PC-3 (cell line): ENCODE measurements around the gene SUGCT. TPM values are rescaled to one million over a fixed set of nuclear protein-coding genes. Genes with fewer than 3 reads are reported as not detected.

Source experiments
- ATAC-seq: fragments of 200-7000 bp; cut with Tn5 transposase; 2 replicates; pipeline ENCODE4 v1.9.1; 2020; ENCODE audit warnings: mild to moderate bottlenecking, moderate library complexity
- BruUV-seq: library from RNA; stranded (reverse); fragments of 400-500 nt; replicated peaks from 2 replicates; lab custom pipeline; 2021; lab: Mats Ljungman, UMichigan
- CTCF ChIA-PET: fragments of 300-600 bp; sonication (Branson Sonifier 250); formaldehyde crosslinking; loops from one replicate; lab custom pipeline; 2022; ENCODE audit warnings: antibody characterized with exemption; lab: Charles Lee
- POLR2A ChIA-PET: fragments of 300-600 bp; sonication (Branson Sonifier 250); formaldehyde crosslinking; loops from one replicate; lab custom pipeline; 2022; ENCODE audit warnings: antibody characterized with exemption; ENCODE audit not compliant: unreplicated experiment; lab: Charles Lee
- DNase-seq: peaks from one replicate; pipeline ENCODE4 v3.0.0-alpha.2; 2015
- H2AFZ ChIP-seq: fragments of 300-600 bp; sonication (generic); 2 replicates; pipeline ENCODE4 v1.6.0; 2016; ENCODE audit warnings: antibody characterized with exemption, low read length
- H3F3A ChIP-seq: fragments of 300-600 bp; sonication (generic); one replicate; pipeline ENCODE4 v1.6.0; 2017; ENCODE audit warnings: antibody characterized with exemption, low read length, control low read depth, mild to moderate bottlenecking; ENCODE audit not compliant: unreplicated experiment
- H3K27ac ChIP-seq: fragments of 300-600 bp; sonication (generic); 2 replicates; pipeline ENCODE4 v1.5.1; 2016; ENCODE audit warnings: mild to moderate bottlenecking, low read length
- H3K27me3 ChIP-seq: fragments of 300-600 bp; sonication (generic); 2 replicates; pipeline ENCODE4 v1.6.1; 2016; ENCODE audit warnings: low read length, mixed read lengths
- H3K36me3 ChIP-seq: fragments of 300-600 bp; sonication (generic); 2 replicates; pipeline ENCODE4 v1.6.1; 2016; ENCODE audit warnings: low read depth, mixed run types, low read length, mixed read lengths
- H3K4me1 ChIP-seq: fragments of 300-600 bp; sonication (generic); 2 replicates; pipeline ENCODE4 v1.5.1; 2016; ENCODE audit warnings: low read length; ENCODE audit not compliant: insufficient read depth
- H3K4me2 ChIP-seq: fragments of 300-600 bp; sonication (generic); 2 replicates; pipeline ENCODE4 v1.6.0; 2016; ENCODE audit warnings: low read length
- H3K4me3 ChIP-seq: fragments of 300-600 bp; sonication (generic); 2 replicates; pipeline ENCODE4 v1.5.1; 2016; ENCODE audit warnings: mild to moderate bottlenecking, low read length, mixed read lengths
- H3K79me2 ChIP-seq: fragments of 300-600 bp; sonication (generic); 2 replicates; pipeline ENCODE4 v1.6.1; 2017; ENCODE audit warnings: low read length, mixed read lengths
- H3K9ac ChIP-seq: fragments of 300-600 bp; sonication (generic); 2 replicates; pipeline ENCODE4 v1.6.0; 2016; ENCODE audit warnings: mild to moderate bottlenecking, low read length
- H3K9me2 ChIP-seq: fragments of 300-600 bp; sonication (generic); replicated peaks from 2 replicates; pipeline ENCODE4 v1.6.1; 2016; ENCODE audit warnings: mixed run types, low read length, mixed read lengths
- H3K9me3 ChIP-seq: fragments of 300-600 bp; sonication (generic); 2 replicates; pipeline ENCODE4 v1.6.1; 2016; ENCODE audit warnings: low read length, mixed read lengths
- H4K20me1 ChIP-seq: fragments of 300-600 bp; sonication (generic); 2 replicates; pipeline ENCODE4 v1.6.1; 2016; ENCODE audit warnings: low read length, mixed read lengths
- CTCF ChIP-seq: fragments of 300-600 bp; sonication (generic); conservative IDR thresholded peaks from 2 replicates; pipeline ENCODE4 v1.5.1; 2017; ENCODE audit warnings: antibody characterized with exemption, low read depth, mild to moderate bottlenecking, low read length
- EZH2 ChIP-seq: fragments of 300-600 bp; sonication (generic); IDR thresholded peaks from one replicate; pipeline ENCODE4 v1.6.1; 2017; ENCODE audit warnings: antibody characterized with exemption, mild to moderate bottlenecking, low read length; ENCODE audit not compliant: unreplicated experiment
- EZH2phosphoT487 ChIP-seq: fragments of 300-600 bp; sonication (generic); IDR thresholded peaks from 2 replicates; pipeline ENCODE4 v1.6.1; 2018; ENCODE audit warnings: mild to moderate bottlenecking, antibody characterized with exemption, low read length, borderline replicate concordance
- intact Hi-C: fragments of 100-400 bp; cut with micrococcal nuclease; formaldehyde crosslinking; loops from 2 replicates; pipeline ENCODE4 v1.9.0; 2023
- total RNA-seq: library from RNA; depleted of rRNA; stranded (reverse); fragments of >200 nt; gene quantifications from 2 replicates; pipeline ENCODE4 v1.2.3, GENCODE V29; 2014

SUGCT gene
- total RNA-seq, 1 experiment from 2014 or later: 2.9 TPM

DNA sequence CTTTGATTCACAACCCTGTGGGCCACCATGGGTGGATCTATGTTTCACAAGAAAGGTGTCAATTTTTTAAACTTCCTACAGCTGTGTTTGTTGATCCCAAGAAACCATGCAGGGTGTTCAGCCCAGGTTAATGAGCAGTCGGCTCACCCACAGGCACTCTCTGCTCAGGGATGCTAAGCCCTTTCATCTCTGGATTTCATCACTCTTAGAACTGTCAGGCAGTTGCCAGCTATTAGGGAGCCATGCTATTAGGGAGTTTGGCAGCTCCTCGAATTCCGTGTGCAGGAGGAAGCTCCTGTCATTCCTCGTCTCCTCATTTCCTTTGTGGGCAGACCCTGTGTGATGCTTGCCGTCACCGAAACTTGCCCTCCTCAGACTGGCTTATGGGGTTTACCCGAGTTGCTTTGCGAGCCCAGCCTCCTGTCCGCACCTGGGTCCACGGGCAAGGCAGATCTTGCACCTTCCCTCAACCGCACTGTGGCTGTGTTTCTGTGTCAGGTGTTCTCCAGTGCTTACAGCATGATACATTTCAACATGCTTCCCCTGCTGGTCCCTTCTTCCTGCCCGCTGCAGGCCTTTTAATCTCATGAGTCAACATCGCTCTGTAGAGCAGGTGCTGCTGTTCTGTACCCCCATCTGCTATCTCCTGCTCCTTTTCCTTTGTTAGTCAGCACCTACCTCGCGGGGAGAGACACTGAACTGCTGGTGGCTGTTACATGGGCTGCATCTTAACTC, 509.8 kb downstream of the SUGCT start:
- H4K20me1 ChIP-seq: no peaks in the 10 kb centered on the region
- no peak for DNase-seq
- H3K9me2 ChIP-seq: no peaks in the 10 kb centered on the region
- H3K4me3 ChIP-seq: no peak overlapping the region
- ChIA-PET CTCF (no interaction called here), POLR2A (no interaction called here)
- H3F3A ChIP-seq: no peaks in the 10 kb centered on the region
- H3K36me3 ChIP-seq: no peaks in the 10 kb centered on the region
- H3K27me3 ChIP-seq: no peaks in the 10 kb centered on the region
- intact Hi-C loops: no loop called here
- no peaks in the 10 kb centered on the region for H3K9me3 ChIP-seq
- ATAC-seq: no peak
- no peak overlapping the region for H3K4me2 ChIP-seq
- H2AFZ ChIP-seq: no peak overlapping the region
- H3K79me2 ChIP-seq: no peaks in the 10 kb centered on the region
- TF ChIP-seq CTCF (no peak), EZH2 (no peak), EZH2phosphoT487 (no peak)
- no peak overlapping the region for H3K27ac ChIP-seq
- no peaks in the 10 kb centered on the region for H3K4me1 ChIP-seq
- H3K9ac ChIP-seq: no peak overlapping the region
- BruUV-seq: no TSS peak

- Histone ChIP-seq H3K9me2 (no peaks in the 10 kb centered on the region), H2AFZ (no peak overlapping the region), H3K4me3 (no peak overlapping the region), H3K36me3 (no peaks in the 10 kb centered on the region), H3F3A (no peaks in the 10 kb centered on the region), H3K27ac (no peak overlapping the region), H3K9me3 (no peaks in the 10 kb centered on the region), H4K20me1 (no peaks in the 10 kb centered on the region), H3K9ac (no peak overlapping the region), H3K4me1 (no peaks in the 10 kb centered on the region), H3K27me3 (no peaks in the 10 kb centered on the region), H3K4me2 (no peak overlapping the region), H3K79me2 (no peaks in the 10 kb centered on the region)
- ChIA-PET CTCF (no interaction called here), POLR2A (no interaction called here)
- no peak for DNase-seq
- intact Hi-C loops: no loop called here
- no peak for ATAC-seq
- TF ChIP-seq CTCF (no peak), EZH2 (no peak), EZH2phosphoT487 (no peak)
- BruUV-seq: no TSS peak
Observed at GRCh38 chr7:40645197-40645596, 510.4 kb downstream of the SUGCT start.

DNA sequence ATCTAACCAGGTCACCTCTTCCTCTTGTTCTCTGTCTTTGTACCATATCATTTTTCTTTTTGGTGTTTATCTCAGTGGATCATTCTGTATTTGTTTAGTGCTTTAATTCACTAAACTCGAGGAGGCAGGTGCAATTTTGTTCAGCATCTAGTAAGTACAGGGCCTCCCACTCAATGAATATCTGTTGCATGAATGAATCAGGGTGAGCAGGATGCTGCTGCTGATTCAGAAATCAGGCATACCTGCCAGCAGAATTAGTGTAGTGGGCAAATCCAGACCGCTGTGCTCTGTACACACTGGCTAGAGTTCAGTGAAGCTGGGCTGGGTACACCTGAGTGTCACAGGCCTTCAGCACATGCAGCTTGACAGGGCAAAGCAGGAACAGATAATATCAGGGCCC, 511.9 kb downstream of the SUGCT start:
- ATAC-seq (no peak), DNase-seq (no peak)
- ChIA-PET CTCF (no interaction called here), POLR2A (no interaction called here)
- Histone ChIP-seq H3F3A (no peaks in the 10 kb centered on the region), H3K4me2 (no peak overlapping the region), H3K4me3 (no peak overlapping the region), H3K79me2 (no peaks in the 10 kb centered on the region), H3K27me3 (no peaks in the 10 kb centered on the region), H3K36me3 (no peaks in the 10 kb centered on the region), H3K27ac (no peak overlapping the region), H3K4me1 (no peaks in the 10 kb centered on the region), H3K9ac (no peak overlapping the region), H2AFZ (no peak overlapping the region), H3K9me2 (no peaks in the 10 kb centered on the region), H4K20me1 (no peaks in the 10 kb centered on the region), H3K9me3 (no peaks in the 10 kb centered on the region)
- TF ChIP-seq CTCF: no peak
- no peak for TF ChIP-seq EZH2phosphoT487
- TF ChIP-seq EZH2: no peak
- intact Hi-C loops: no loop called here
- no TSS peak for BruUV-seq
